Measurements from ENCODE around the gene COIL.

DNA sequence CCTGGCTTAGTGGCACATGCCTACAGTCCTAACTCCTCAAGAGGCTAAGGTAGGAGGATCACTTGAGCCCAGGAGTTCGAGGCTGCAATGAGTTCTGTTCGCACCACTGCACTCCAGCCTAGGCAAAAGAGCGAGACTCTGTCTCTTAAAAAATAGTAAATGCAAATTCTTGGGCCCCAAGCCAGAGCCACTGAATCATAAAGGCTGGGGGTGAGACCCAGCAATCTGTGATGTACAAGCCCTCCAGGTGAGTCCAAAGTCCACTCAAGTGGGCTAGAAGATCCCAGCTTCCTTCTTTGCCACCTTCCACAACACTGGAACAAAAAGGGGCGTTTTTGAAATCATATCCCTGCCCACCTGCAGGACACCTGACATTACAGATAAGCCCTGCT, 63.9 kb downstream of the COIL start:
- TF ChIP-seq EZH2 (IDR thresholded peaks at IDR 0.05; ENCODE audit: low read length, missing control alignments): no peak
- TF ChIP-seq, protein P1, sequence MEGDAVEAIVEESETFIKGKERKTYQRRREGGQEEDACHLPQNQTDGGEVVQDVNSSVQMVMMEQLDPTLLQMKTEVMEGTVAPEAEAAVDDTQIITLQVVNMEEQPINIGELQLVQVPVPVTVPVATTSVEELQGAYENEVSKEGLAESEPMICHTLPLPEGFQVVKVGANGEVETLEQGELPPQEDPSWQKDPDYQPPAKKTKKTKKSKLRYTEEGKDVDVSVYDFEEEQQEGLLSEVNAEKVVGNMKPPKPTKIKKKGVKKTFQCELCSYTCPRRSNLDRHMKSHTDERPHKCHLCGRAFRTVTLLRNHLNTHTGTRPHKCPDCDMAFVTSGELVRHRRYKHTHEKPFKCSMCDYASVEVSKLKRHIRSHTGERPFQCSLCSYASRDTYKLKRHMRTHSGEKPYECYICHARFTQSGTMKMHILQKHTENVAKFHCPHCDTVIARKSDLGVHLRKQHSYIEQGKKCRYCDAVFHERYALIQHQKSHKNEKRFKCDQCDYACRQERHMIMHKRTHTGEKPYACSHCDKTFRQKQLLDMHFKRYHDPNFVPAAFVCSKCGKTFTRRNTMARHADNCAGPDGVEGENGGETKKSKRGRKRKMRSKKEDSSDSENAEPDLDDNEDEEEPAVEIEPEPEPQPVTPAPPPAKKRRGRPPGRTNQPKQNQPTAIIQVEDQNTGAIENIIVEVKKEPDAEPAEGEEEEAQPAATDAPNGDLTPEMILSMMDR (conservative IDR thresholded peaks at IDR 0.05 in 1 of 2, IDR thresholded peaks at IDR 0.05 in 1 of 2; ENCODE audit: low read depth in 1 of 2, low read length in 2 of 2): no peak
